ENCODE data around the gene OR5D18. TPM values are rescaled to one million over a fixed set of nuclear protein-coding genes. Genes with fewer than 3 reads are reported as not detected.

The OR5D18 gene
- total and polyA plus RNA-seq, 2 of the 13 experiments (the other 11 are each of a cell fraction or from before 2014, with no cell fraction given), result not detected

- FAIRE-seq, result no peak
Measured at GRCh38 chr11:55806248-55806647, 13.2 kb upstream of the OR5D18 start.

More at GRCh38 chr11:55806248-55806647, 13.2 kb upstream of the OR5D18 start:
- H3K9ac ChIP-seq (ENCODE audit: insufficient read depth, low read depth, low read length), result no peak overlapping the region
- no peaks in the 10 kb centered on the region for H3K36me3 ChIP-seq (replicated peaks in 1 of 2; ENCODE audit: control insufficient read depth in 1 of 2, insufficient read depth in 2 of 2, low read length in 2 of 2)
- H3K27ac ChIP-seq (ENCODE audit: extremely low read length, insufficient read depth, low read length), result no peak overlapping the region
- no peak for TF ChIP-seq SKIL (CRISPR knock-in tag; IDR thresholded peaks at IDR 0.05; ENCODE audit: borderline replicate concordance)
- TF ChIP-seq ARNT2 (CRISPR knock-in tag; IDR thresholded peaks at IDR 0.05; ENCODE audit: low read depth), result no peak
- no peak for TF ChIP-seq MBNL3 (CRISPR knock-in tag; conservative IDR thresholded peaks at IDR 0.05)
- no peak for TF ChIP-seq ZNF317 (CRISPR knock-in tag; IDR thresholded peaks at IDR 0.05)
- no peak for TF ChIP-seq SRY (CRISPR knock-in tag; IDR thresholded peaks at IDR 0.05)
- no peak for TF ChIP-seq PAWR (CRISPR knock-in tag; IDR thresholded peaks at IDR 0.05; ENCODE audit: borderline replicate concordance)
- TF ChIP-seq ZNF24 (IDR thresholded peaks at IDR 0.05), result no peak
- no peak for TF ChIP-seq MAZ (IDR thresholded peaks at IDR 0.05; ENCODE audit: borderline replicate concordance, low read depth, low read length)
- no peak for TF ChIP-seq MAZ (CRISPR knock-in tag; IDR thresholded peaks at IDR 0.05; ENCODE audit: low read depth)
- TF ChIP-seq ZNF781 (CRISPR knock-in tag; IDR thresholded peaks at IDR 0.05; ENCODE audit: borderline replicate concordance, not compliant biosample characterization), result no peak
- no peak for TF ChIP-seq ZNF451 (CRISPR knock-in tag; IDR thresholded peaks at IDR 0.05)
- no peak for TF ChIP-seq DRAP1 (CRISPR knock-in tag; IDR thresholded peaks at IDR 0.05)
- no peak for TF ChIP-seq GPN1 (CRISPR knock-in tag; IDR thresholded peaks at IDR 0.05; ENCODE audit: borderline replicate concordance)
- TF ChIP-seq ZMAT5 (CRISPR knock-in tag; IDR thresholded peaks at IDR 0.05; ENCODE audit: borderline replicate concordance, low read depth), result no peak
- in situ Hi-C loops (cut with HindIII; ENCODE audit: extremely low pct_ligation_motif_present, low pct_unique_long_range_greater_than_20kb), result no loop called here
- no TSS peak for BruUV-seq (replicated peaks)
- no CpG with 5 or more reads among the region's 1 CpG for WGBS (ENCODE audit: low lambda C conversion rate)
- peaks cover 76% of the 10 kb centered on the region for H3K9me3 ChIP-seq (ENCODE audit: low read length)
- CTCF ChIA-PET (ENCODE audit: low intra/inter-chr PET ratio, low total read pairs), result no interaction called here
- H2AFZ ChIP-seq (ENCODE audit: low read length), result no peak overlapping the region
- no peak overlapping the region for H3K4me3 ChIP-seq (replicated peaks in 1 of 3; ENCODE audit: insufficient read depth in 1 of 3, low read depth in 2 of 3, low read length in 3 of 3)
- no peaks in the 10 kb centered on the region for H4K20me1 ChIP-seq (ENCODE audit: insufficient read depth, low read length)
- H3K4me1 ChIP-seq (ENCODE audit: insufficient read depth, low read length), result no peaks in the 10 kb centered on the region
- intact Hi-C loops (cut with micrococcal nuclease; ENCODE audit: unreplicated experiment), result no loop called here
- POLR2A ChIA-PET, result no interaction called here
- DNase-seq (ENCODE audit: low spot score) (no peak), ATAC-seq (no peak)
- no peaks in the 10 kb centered on the region for H3K79me2 ChIP-seq (ENCODE audit: insufficient read depth, low read length)
- no peak overlapping the region for H3K4me2 ChIP-seq (ENCODE audit: low read depth, low read length)
- H3K27me3 ChIP-seq (ENCODE audit: control insufficient read depth in 1 of 2, insufficient read depth in 2 of 2, low read length in 2 of 2), result no peaks in the 10 kb centered on the region
